Peyer's patch (tissue), 4 donors: Measurements from ENCODE around the gene INKA2. TPM values are rescaled to one million over a fixed set of nuclear protein-coding genes. Genes with fewer than 3 reads are reported as not detected.

ENCODE experiments used
- DNase-seq, 3 donors: peaks; one replicate each; pipeline ENCODE4 v3.0.0-alpha.2; 2017 to 2019
- H3K27ac ChIP-seq, 4 donors: fragments of 200-600 bp; sonication (generic); one replicate each; pipeline ENCODE4 v1.5.1; 2016 to 2019
- H3K27me3 ChIP-seq, 2 donors: fragments of 200-600 bp; sonication (generic); one replicate each; pipeline ENCODE4 v1.5.1; 2019
- H3K36me3 ChIP-seq, 3 donors: fragments of 200-600 bp; sonication (generic); one replicate each; pipeline ENCODE4 v1.5.1; 2016 to 2019
- H3K4me1 ChIP-seq, 4 donors: fragments of 200-600 bp; sonication (generic); one replicate each; pipeline ENCODE4 v1.5.1; 2016 to 2019
- H3K4me3 ChIP-seq, 4 donors: fragments of 200-600 bp; sonication (generic); 1 replicate in 3 of 4; 2 replicates in 1 of 4; pipeline ENCODE4 v1.5.1; 2016 to 2019; ENCODE audit warnings: mild to moderate bottlenecking in 1 of 4
- H3K9me3 ChIP-seq, 4 donors: fragments of 200-600 bp; sonication (generic); one replicate each; pipeline ENCODE4 v1.5.1; 2016 to 2019; ENCODE audit warnings: mild to moderate bottlenecking in 1 of 4
- POLR2A ChIP-seq, 2 donors: fragments of 450-650 bp; IDR thresholded peaks; one replicate each; pipeline ENCODE4 v1.5.1; 2017; ENCODE audit warnings: antibody characterized with exemption in 2 of 2, mild to moderate bottlenecking in 2 of 2, moderate library complexity in 2 of 2
- total RNA-seq, 4 donors: library from RNA; depleted of rRNA; stranded (reverse); fragments of >200 nt; gene quantifications; one replicate each; pipeline ENCODE4 v1.1.0, GENCODE V29; 2016
- TF ChIP-seq, protein P1 (sequence below), 6 experiments: fragments of 450-650 bp in 4 of 6; fragments of 200-600 bp in 2 of 6; sonication (generic) in 1 of 6; IDR thresholded peaks; one replicate each; pipeline ENCODE4 v1.5.1; 2017 to 2019; ENCODE audit warnings: antibody characterized with exemption in 6 of 6, mild to moderate bottlenecking in 3 of 6, moderate library complexity in 1 of 6

Gene INKA2
- total RNA-seq, 4 donors from 2014 or later: 0.88 to 2.3 (median 2.0) TPM; not detected in 1

DNA sequence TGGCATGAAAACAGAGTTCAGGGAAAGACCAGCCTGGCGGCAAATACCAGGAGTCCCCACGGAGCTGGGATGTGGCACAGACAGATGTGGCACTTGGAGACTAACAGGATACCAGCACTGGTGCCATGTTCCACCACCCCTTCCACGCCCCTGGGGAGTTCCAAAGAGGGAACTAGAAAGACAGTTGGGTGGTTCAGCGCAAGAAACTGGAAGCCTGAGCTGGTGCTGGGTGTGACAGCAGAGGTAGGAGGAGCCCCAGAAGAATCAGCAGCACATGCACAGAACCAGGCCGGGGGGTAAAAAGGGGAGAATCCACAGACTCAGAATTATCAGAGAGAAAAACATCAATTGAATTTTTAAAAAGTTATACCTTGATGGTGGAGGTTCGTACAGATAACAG, 38.9 kb upstream of the INKA2 start:
- DNase-seq: no peak
- Histone ChIP-seq H3K4me3 (no peak overlapping the region), H3K27me3 (no peaks in the 10 kb centered on the region), H3K27ac (no peak overlapping the region), H3K9me3 (no peaks in the 10 kb centered on the region), H3K4me1 (no peaks in the 10 kb centered on the region), H3K36me3 (no peaks in the 10 kb centered on the region)
- TF ChIP-seq, protein P1, sequence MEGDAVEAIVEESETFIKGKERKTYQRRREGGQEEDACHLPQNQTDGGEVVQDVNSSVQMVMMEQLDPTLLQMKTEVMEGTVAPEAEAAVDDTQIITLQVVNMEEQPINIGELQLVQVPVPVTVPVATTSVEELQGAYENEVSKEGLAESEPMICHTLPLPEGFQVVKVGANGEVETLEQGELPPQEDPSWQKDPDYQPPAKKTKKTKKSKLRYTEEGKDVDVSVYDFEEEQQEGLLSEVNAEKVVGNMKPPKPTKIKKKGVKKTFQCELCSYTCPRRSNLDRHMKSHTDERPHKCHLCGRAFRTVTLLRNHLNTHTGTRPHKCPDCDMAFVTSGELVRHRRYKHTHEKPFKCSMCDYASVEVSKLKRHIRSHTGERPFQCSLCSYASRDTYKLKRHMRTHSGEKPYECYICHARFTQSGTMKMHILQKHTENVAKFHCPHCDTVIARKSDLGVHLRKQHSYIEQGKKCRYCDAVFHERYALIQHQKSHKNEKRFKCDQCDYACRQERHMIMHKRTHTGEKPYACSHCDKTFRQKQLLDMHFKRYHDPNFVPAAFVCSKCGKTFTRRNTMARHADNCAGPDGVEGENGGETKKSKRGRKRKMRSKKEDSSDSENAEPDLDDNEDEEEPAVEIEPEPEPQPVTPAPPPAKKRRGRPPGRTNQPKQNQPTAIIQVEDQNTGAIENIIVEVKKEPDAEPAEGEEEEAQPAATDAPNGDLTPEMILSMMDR (IDR thresholded peaks at IDR 0.05): no peak
- TF ChIP-seq POLR2A (IDR thresholded peaks at IDR 0.05): no peak

DNA sequence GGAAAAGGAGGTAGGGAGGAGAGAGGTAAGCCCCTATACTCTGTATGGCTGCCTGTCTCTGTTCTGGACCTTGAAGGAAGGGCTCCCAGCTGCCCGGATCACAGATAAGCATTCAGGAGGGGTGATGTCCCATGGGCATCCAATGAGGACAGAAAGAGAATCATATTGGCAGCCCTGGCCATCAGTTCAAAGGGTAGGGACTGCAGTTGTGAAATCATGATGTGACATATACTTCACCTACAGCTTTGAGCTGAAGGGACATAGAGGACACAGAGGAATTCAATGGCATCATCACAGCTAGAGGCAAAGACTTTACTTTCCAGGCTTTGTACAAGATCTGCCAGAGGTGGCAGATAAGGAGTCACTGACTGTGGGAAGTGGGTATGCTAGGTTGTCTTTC, 38.1 kb upstream of the INKA2 start:
- H3K27me3 ChIP-seq: no peaks in the 10 kb centered on the region
- no peaks in the 10 kb centered on the region for H3K4me1 ChIP-seq
- TF ChIP-seq, protein P1 (IDR thresholded peaks at IDR 0.05): no peak
- TF ChIP-seq POLR2A (IDR thresholded peaks at IDR 0.05): no peak

DNA sequence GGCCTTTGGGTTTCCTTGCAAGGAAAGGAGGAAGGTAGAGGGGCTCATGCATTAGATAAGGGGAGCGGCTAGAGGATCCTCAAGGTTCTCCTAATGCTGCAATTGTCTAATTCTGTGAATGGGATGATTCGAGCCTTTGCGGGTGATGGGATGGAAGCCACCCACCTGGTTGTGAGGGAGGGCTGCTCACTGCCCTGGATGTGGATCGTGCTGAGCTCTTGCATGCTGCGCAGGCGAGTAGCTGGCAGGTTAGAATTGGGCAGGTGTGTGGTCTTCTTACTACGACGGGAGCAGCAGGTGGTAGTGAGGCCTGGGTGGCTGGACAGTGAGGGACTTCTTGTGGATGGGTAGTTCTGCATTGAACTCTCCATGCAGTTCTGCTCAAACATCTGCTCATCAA, 37.7 kb upstream of the INKA2 start:
- TF ChIP-seq, protein P1 (IDR thresholded peaks at IDR 0.05): no peak
- TF ChIP-seq POLR2A (IDR thresholded peaks at IDR 0.05): no peak
- DNase-seq: no peak
- Histone ChIP-seq H3K36me3 (no peaks in the 10 kb centered on the region), H3K9me3 (no peaks in the 10 kb centered on the region), H3K4me1 (no peaks in the 10 kb centered on the region), H3K27me3 (no peaks in the 10 kb centered on the region), H3K4me3 (no peak overlapping the region), H3K27ac (no peak overlapping the region)

More for the DNA sequence above, 38.1 kb upstream of the INKA2 start:
- no peak for DNase-seq
- H3K9me3 ChIP-seq: no peaks in the 10 kb centered on the region
- H3K36me3 ChIP-seq: no peaks in the 10 kb centered on the region
- H3K27ac ChIP-seq: no peak overlapping the region
- no peak overlapping the region for H3K4me3 ChIP-seq

DNA sequence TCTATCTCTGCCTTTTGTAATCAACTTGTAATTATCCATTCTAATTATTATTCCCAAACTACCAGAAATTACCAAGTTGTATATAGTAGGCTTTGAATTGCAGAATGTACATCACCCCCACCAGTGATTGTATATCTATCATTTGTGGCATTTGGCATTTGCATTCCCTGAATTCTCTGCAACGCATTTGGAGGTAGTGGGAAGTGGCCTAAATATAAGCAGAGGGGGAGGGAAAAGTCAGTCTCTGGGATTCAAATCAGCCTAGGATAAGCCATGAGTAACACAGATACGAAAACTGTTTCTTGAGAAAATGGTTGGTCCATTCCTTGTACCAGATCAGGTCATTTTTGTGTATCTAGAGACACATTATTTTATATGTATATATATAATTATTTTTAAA, 37.2 kb upstream of the INKA2 start:
- H3K9me3 ChIP-seq: no peaks in the 10 kb centered on the region
- H3K4me3 ChIP-seq: no peak overlapping the region
- no peaks in the 10 kb centered on the region for H3K27me3 ChIP-seq
- TF ChIP-seq POLR2A (IDR thresholded peaks at IDR 0.05): no peak
- TF ChIP-seq, protein P1 (IDR thresholded peaks at IDR 0.05): no peak
- H3K4me1 ChIP-seq: no peaks in the 10 kb centered on the region
- no peak for DNase-seq
- no peak overlapping the region for H3K27ac ChIP-seq
- H3K36me3 ChIP-seq: no peaks in the 10 kb centered on the region

DNA sequence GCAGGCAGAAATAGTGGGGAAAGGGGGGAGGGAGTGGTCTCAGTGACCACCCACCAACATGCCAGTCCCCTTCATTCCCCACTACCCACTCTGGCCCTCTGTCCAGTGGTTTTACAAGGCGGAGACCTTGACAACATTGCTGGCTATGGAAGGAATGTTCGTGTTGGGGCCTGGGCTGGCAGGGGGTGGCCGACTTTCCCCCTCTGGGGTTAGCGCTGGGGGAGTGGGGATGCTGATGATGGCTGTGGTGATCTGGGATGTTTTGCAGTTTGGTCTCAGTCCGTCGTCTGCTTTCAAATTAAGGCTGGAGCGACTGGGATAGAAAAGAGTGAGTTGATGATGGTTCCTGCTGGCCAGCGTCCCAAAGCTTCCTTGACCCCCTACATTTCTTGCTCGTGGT, 36.8 kb upstream of the INKA2 start:
- H3K27me3 ChIP-seq: no peaks in the 10 kb centered on the region
- no peaks in the 10 kb centered on the region for H3K36me3 ChIP-seq
- H3K4me3 ChIP-seq: no peak overlapping the region
- H3K27ac ChIP-seq: no peak overlapping the region
- no peaks in the 10 kb centered on the region for H3K4me1 ChIP-seq
- DNase-seq: no peak
- H3K9me3 ChIP-seq: no peaks in the 10 kb centered on the region
- no peak for TF ChIP-seq POLR2A (IDR thresholded peaks at IDR 0.05)
- TF ChIP-seq, protein P1 (IDR thresholded peaks at IDR 0.05): no peak

- Histone ChIP-seq H3K9me3 (no peaks in the 10 kb centered on the region), H3K27me3 (no peaks in the 10 kb centered on the region), H3K4me1 (no peaks in the 10 kb centered on the region), H3K36me3 (peaks cover 0 to 27% (median 0%) of the 10 kb centered on the region in 3 donors), H3K27ac (no peak overlapping the region), H3K4me3 (no peak overlapping the region)
- TF ChIP-seq POLR2A (IDR thresholded peaks at IDR 0.05): no peak
- TF ChIP-seq, protein P1 (IDR thresholded peaks at IDR 0.05): no peak
- DNase-seq: no peak
These were observed 31.7 kb upstream of the INKA2 start for GRCh38 chr1:111770916-111771315.
